Thyroid gland (tissue), 4 donors: ENCODE data around the gene KCNJ9.

Experiments used
- CTCF ChIP-seq, 6 experiments: fragments of 200-600 bp in 3 of 6; fragments of 450-650 bp in 3 of 6; sonication (generic) in 3 of 6; IDR thresholded peaks; one replicate each; pipeline ENCODE4 v1.5.1; 2016 to 2019; ENCODE audit warnings: antibody characterized with exemption in 6 of 6, mild to moderate bottlenecking in 2 of 6, inconsistent platforms in 1 of 6, moderate library complexity in 1 of 6
- POLR2A ChIP-seq, 2 donors: fragments of 450-650 bp; IDR thresholded peaks; one replicate each; pipeline ENCODE4 v1.6.1; 2017; ENCODE audit warnings: antibody characterized with exemption in 2 of 2, mild to moderate bottlenecking in 2 of 2, moderate library complexity in 1 of 2

GRCh38 chr1:160097151-160097910 is 16.0 kb downstream of the KCNJ9 start:
- TF ChIP-seq POLR2A (IDR thresholded peaks at IDR 0.05) (no peak), CTCF (IDR thresholded peaks at IDR 0.05) (no peak)
